Spleen (tissue), 11 donors: ENCODE results near the gene CACNB2. TPM values are rescaled to one million over a fixed set of nuclear protein-coding genes. Genes with fewer than 3 reads are reported as not detected.

Source experiments
- DNase-seq: peaks from one replicate; pipeline ENCODE4 v3.0.0-alpha.2; 2020
- H3K27ac ChIP-seq, 8 donors: fragments of 200-600 bp; sonication (generic) in 7 of 8; 1 replicate in 4 of 8; 2 replicates in 4 of 8; pipeline versions ENCODE4 v1.5.0 to v1.8.0; 2016 to 2021; ENCODE audit warnings: inconsistent platforms in 4 of 8, mild to moderate bottlenecking in 4 of 8, moderate library complexity in 1 of 8
- H3K27me3 ChIP-seq, 7 donors: fragments of 200-600 bp; sonication (generic) in 6 of 7; replicated peaks in 1 of 7; 1 replicate in 4 of 7; 2 replicates in 3 of 7; pipeline versions ENCODE4 v1.5.0 to v1.8.0; 2016 to 2021; ENCODE audit warnings: inconsistent platforms in 3 of 7, mild to moderate bottlenecking in 1 of 7
- H3K36me3 ChIP-seq, 6 donors: fragments of 200-600 bp; sonication (generic) in 5 of 6; 1 replicate in 4 of 6; 2 replicates in 2 of 6; pipeline versions ENCODE4 v1.5.0 to v1.8.0; 2016 to 2021; ENCODE audit warnings: inconsistent platforms in 2 of 6
- H3K4me1 ChIP-seq, 6 donors: fragments of 200-600 bp; sonication (generic) in 5 of 6; 1 replicate in 3 of 6; 2 replicates in 3 of 6; pipeline versions ENCODE4 v1.5.0 to v1.8.0; 2016 to 2021; ENCODE audit warnings: inconsistent platforms in 3 of 6
- H3K4me3 ChIP-seq, 8 donors: fragments of 200-600 bp; sonication (generic) in 7 of 8; 1 replicate in 4 of 8; 2 replicates in 4 of 8; pipeline versions ENCODE4 v1.5.0 to v1.8.0; 2016 to 2021; ENCODE audit warnings: inconsistent platforms in 4 of 8, mild to moderate bottlenecking in 4 of 8, moderate library complexity in 2 of 8
- H3K9me3 ChIP-seq, 8 donors: fragments of 200-600 bp; sonication (generic) in 7 of 8; 1 replicate in 4 of 8; 2 replicates in 4 of 8; pipeline versions ENCODE4 v1.5.0 to v1.8.0; 2016 to 2021; ENCODE audit warnings: inconsistent platforms in 4 of 8
- POLR2A ChIP-seq, 3 donors: fragments of 450-650 bp; IDR thresholded peaks; one replicate each; pipeline ENCODE4 v1.5.1; 2017; ENCODE audit warnings: antibody characterized with exemption in 3 of 3, mild to moderate bottlenecking in 1 of 3
- POLR2AphosphoS5 ChIP-seq, 3 donors: sonication (generic); formaldehyde crosslinking; IDR thresholded peaks; one replicate each; pipeline ENCODE4 v1.5.1; 2017; ENCODE audit warnings: antibody characterized with exemption in 3 of 3
- WGBS, 5 donors: extraction: QIAGEN DNeasy Blood & Tissue Kit in 3 of 5; methylation state at CpG; one replicate each; pipeline versions ENCODE4 v1.1.5 to v1.1.7; 2013 to 2018; 5-methylcytosine and 5-hydroxymethylcytosine counted together
- intact Hi-C: fragments of 100-400 bp; cut with DNase I; formaldehyde crosslinking; loops from one replicate; pipeline ENCODE4 v1.15.0; 2023; ENCODE audit warnings: low total_unique reads
- polyA plus RNA-seq, 3 donors: library from polyadenylated mRNA; stranded (reverse); fragments of 200-250 nt; gene quantifications; one replicate each; pipeline ENCODE4 v1.2.1, GENCODE V29; 2013
- total RNA-seq, 7 donors: library from RNA; depleted of rRNA in 3 of 7; stranded (reverse); fragments of >200 nt in 3 of 7; fragmentation: NEBNext Ultra II Directional in 4 of 7; extraction: Animal tissue kit (Norgen Biotek cat#: 25700) in 4 of 7; gene quantifications; one replicate each; pipeline versions ENCODE4 v1.1.0 to v1.2.1, GENCODE V29; 2016 to 2021
- TF ChIP-seq, protein P1 (sequence below), 11 experiments: fragments of 200-600 bp in 7 of 11; fragments of 450-650 bp in 4 of 11; sonication (generic) in 4 of 11; IDR thresholded peaks in 8 of 11; conservative IDR thresholded peaks in 3 of 11; 1 replicate in 7 of 11; 2 replicates in 4 of 11; pipeline versions ENCODE4 v1.4.0 to v1.8.0; 2016 to 2021; ENCODE audit warnings: antibody characterized with exemption in 11 of 11, inconsistent platforms in 4 of 11, mild to moderate bottlenecking in 1 of 11
- donor health status: healthy with polysubstance abuse.
- donor health status: DM: no; HTN: no; CAD: no; lungs with moderate emphysema.
- donor health status: DM: no; HTN: no; CAD: no.
- donor health status: Bipolar disorder and iron deficiency.
- donor health status: healthy.
- donor health status: DM: no; HTN: no; CAD: no.
- donor health status: DM: yes; HTN: yes; CAD: no.

The CACNB2 gene
- total and polyA plus RNA-seq, 10 donors = 0.17 to 0.79 (median 0.44) TPM; not detected in 1

DNA sequence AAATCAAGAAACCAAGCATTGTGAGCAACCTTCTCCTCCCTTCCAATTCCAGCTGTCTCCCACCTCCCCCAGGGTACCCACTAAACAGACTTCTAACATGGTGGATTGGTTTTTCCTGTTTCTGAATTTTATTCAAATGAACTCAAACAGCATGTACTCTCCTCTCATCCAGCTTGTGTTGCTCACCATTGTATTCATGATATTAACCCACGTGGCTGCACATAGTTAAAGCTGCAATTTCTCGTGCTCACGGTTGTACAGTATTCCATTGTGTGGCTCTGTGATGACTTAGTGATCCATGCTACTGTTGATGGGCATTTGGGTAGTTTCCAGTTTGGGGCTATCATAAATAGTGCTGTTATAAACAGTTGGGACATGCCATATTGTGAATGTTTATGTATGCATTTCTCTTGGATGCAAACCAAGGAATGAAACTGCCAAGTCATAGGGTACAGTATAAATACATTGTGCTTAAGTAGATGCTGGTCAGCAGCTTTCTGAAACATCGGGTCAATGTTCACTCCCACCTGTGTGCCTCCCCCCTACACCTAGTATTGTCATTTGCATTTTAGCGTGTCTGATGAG is 124.3 kb downstream of the CACNB2 start:
- TF ChIP-seq POLR2AphosphoS5 (IDR thresholded peaks at IDR 0.05) = no peak
- no peak for TF ChIP-seq POLR2A (IDR thresholded peaks at IDR 0.05)
- TF ChIP-seq, protein P1, sequence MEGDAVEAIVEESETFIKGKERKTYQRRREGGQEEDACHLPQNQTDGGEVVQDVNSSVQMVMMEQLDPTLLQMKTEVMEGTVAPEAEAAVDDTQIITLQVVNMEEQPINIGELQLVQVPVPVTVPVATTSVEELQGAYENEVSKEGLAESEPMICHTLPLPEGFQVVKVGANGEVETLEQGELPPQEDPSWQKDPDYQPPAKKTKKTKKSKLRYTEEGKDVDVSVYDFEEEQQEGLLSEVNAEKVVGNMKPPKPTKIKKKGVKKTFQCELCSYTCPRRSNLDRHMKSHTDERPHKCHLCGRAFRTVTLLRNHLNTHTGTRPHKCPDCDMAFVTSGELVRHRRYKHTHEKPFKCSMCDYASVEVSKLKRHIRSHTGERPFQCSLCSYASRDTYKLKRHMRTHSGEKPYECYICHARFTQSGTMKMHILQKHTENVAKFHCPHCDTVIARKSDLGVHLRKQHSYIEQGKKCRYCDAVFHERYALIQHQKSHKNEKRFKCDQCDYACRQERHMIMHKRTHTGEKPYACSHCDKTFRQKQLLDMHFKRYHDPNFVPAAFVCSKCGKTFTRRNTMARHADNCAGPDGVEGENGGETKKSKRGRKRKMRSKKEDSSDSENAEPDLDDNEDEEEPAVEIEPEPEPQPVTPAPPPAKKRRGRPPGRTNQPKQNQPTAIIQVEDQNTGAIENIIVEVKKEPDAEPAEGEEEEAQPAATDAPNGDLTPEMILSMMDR (IDR thresholded peaks at IDR 0.05 in 8 of 11, conservative IDR thresholded peaks at IDR 0.05 in 3 of 11) = no peak
- DNase-seq = no peak
- no peaks in the 10 kb centered on the region for H3K9me3 ChIP-seq

DNA sequence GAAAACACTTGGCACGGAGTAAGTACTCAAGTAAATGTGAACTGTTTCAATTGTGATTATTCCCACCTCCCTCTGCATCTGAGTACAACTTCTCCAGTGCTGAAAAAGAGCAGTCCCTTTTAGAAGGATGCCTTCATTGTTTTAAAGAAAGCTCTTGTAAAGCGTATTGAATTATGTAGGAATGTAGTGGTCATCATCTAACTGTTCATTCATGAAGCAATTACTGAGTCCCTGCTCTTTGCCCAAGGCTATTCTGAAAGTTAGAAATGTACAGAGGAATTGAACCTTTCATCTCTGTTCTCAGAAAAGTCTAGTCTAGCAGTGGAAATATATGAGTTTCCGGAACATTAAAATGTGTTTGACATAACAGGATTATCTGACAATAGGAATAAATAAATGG is 127.8 kb downstream of the CACNB2 start:
- H3K36me3 ChIP-seq = no peaks in the 10 kb centered on the region
- H3K9me3 ChIP-seq = no peaks in the 10 kb centered on the region
- H3K27me3 ChIP-seq = no peaks in the 10 kb centered on the region
- WGBS, 5 donors = 83 to 88% (median 87%) methylated on average over 3 of the region's 3 CpGs
- no peak for DNase-seq
- no peaks in the 10 kb centered on the region for H3K4me1 ChIP-seq
- TF ChIP-seq POLR2A (IDR thresholded peaks at IDR 0.05) (no peak), POLR2AphosphoS5 (IDR thresholded peaks at IDR 0.05) (no peak)
- TF ChIP-seq, protein P1 (IDR thresholded peaks at IDR 0.05 in 8 of 11, conservative IDR thresholded peaks at IDR 0.05 in 3 of 11) = no peak
- no peak overlapping the region for H3K27ac ChIP-seq
- intact Hi-C loops = no loop called here
- no peak overlapping the region for H3K4me3 ChIP-seq

More for the DNA sequence above, 124.3 kb downstream of the CACNB2 start:
- intact Hi-C loops = no loop called here
- H3K4me3 ChIP-seq = no peak overlapping the region
- H3K4me1 ChIP-seq = no peaks in the 10 kb centered on the region
- no peaks in the 10 kb centered on the region for H3K36me3 ChIP-seq
- WGBS, 5 donors = 69 to 78% (median 73%) methylated on average over 5 of the region's 5 CpGs
- peaks cover 0 to 6% (median 0%) of the 10 kb centered on the region in 7 donors for H3K27me3 ChIP-seq
- H3K27ac ChIP-seq = no peak overlapping the region

- 79 to 85% (median 83%) methylated on average over 3 of the region's 3 CpGs for WGBS, 5 donors
- H3K27me3 ChIP-seq = no peaks in the 10 kb centered on the region
- intact Hi-C loops = no loop called here
Measured at GRCh38 chr10:18271491-18271890, 131.3 kb downstream of the CACNB2 start.

DNA sequence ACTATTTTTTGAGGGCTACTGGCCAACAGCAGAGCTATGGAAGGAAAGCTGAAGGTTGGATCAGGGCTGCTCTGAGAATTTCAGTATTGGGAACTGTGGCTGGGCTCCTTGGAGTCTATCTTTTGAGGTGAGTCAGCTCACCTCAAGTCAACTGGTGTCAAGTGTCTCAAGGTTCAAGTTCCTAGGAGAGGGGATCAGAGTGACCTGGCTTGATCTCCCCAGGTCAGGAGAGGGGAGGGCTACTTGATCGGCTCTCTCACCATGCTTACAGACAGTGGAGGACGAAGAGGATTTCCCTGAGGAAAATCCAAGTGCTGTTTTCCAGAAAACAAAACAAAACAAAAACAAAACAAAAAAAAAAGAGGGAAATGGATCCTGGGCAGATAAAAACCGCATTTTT is 132.8 kb downstream of the CACNB2 start:
- no peak overlapping the region for H3K4me3 ChIP-seq
- no peak overlapping the region for H3K27ac ChIP-seq
- no peaks in the 10 kb centered on the region for H3K4me1 ChIP-seq
- DNase-seq = no peak
- TF ChIP-seq, protein P1 (IDR thresholded peaks at IDR 0.05 in 8 of 11, conservative IDR thresholded peaks at IDR 0.05 in 3 of 11) = no peak
- TF ChIP-seq POLR2AphosphoS5 (IDR thresholded peaks at IDR 0.05) (no peak), POLR2A (IDR thresholded peaks at IDR 0.05) (no peak)
- H3K9me3 ChIP-seq = no peaks in the 10 kb centered on the region
- WGBS, 5 donors = 77 to 87% (median 84%) methylated on average over 3 of the region's 3 CpGs
- H3K27me3 ChIP-seq = no peaks in the 10 kb centered on the region
- H3K36me3 ChIP-seq = no peaks in the 10 kb centered on the region
- intact Hi-C loops = no loop called here

More at GRCh38 chr10:18271491-18271890, 131.3 kb downstream of the CACNB2 start:
- DNase-seq = no peak
- Histone ChIP-seq H3K36me3 (no peaks in the 10 kb centered on the region), H3K27ac (no peak overlapping the region), H3K4me1 (no peaks in the 10 kb centered on the region), H3K9me3 (no peaks in the 10 kb centered on the region), H3K4me3 (no peak overlapping the region)
- TF ChIP-seq POLR2AphosphoS5 (IDR thresholded peaks at IDR 0.05) (no peak), POLR2A (IDR thresholded peaks at IDR 0.05) (no peak)
- TF ChIP-seq, protein P1 (IDR thresholded peaks at IDR 0.05 in 8 of 11, conservative IDR thresholded peaks at IDR 0.05 in 3 of 11) = no peak
